Chondrocyte (in vitro differentiated cells): Measurements from ENCODE around the gene RNF8. TPM values are rescaled to one million over a fixed set of nuclear protein-coding genes. Genes with fewer than 3 reads are reported as not detected.

Experiments used
- DNase-seq: peaks from one replicate; pipeline ENCODE4 v3.0.0; 2021; ENCODE audit warnings: mixed read lengths, low spot score
- H3K27ac Mint-ChIP-seq: one replicate; pipeline ENCODE4 v1.8.0; 2021; ENCODE audit warnings: mild to moderate bottlenecking, moderate library complexity, mixed read lengths; ENCODE audit not compliant: unreplicated experiment
- H3K27me3 Mint-ChIP-seq: 2 replicates; pipeline ENCODE4 v1.8.0; 2021; ENCODE audit warnings: low read depth, mixed read lengths
- H3K36me3 Mint-ChIP-seq: 2 replicates; pipeline ENCODE4 v1.8.0; 2021; ENCODE audit warnings: low read depth, mixed read lengths
- H3K4me1 Mint-ChIP-seq: 2 replicates; pipeline ENCODE4 v1.8.0; 2021; ENCODE audit warnings: low read depth, mild to moderate bottlenecking, mixed read lengths
- H3K4me3 Mint-ChIP-seq: one replicate; pipeline ENCODE4 v1.8.0; 2021; ENCODE audit warnings: mild to moderate bottlenecking, moderate library complexity, mixed read lengths; ENCODE audit not compliant: unreplicated experiment
- H3K9me3 Mint-ChIP-seq: 2 replicates; pipeline ENCODE4 v1.8.0; 2021; ENCODE audit warnings: low read depth, mixed read lengths
- CTCF ChIP-seq: fragments of 200-600 bp; sonication (generic); IDR thresholded peaks from 2 replicates; pipeline ENCODE4 v1.5.0; 2021; ENCODE audit warnings: antibody characterized with exemption, mild to moderate bottlenecking, moderate library complexity
- total RNA-seq: library from RNA; stranded (reverse); gene quantifications from 3 replicates; pipeline ENCODE4 v1.2.1, GENCODE V29; 2021

Gene RNF8
- total RNA-seq, 1 donor from 2014 or later = 19.5 TPM

- Mint-ChIP-seq H3K36me3 (peaks cover 6% of the 10 kb centered on the region), H3K4me3 (no peak overlapping the region), H3K27ac (no peak overlapping the region), H3K4me1 (no peaks in the 10 kb centered on the region), H3K27me3 (peaks cover 10% of the 10 kb centered on the region), H3K9me3 (peaks cover 25% of the 10 kb centered on the region)
- no peak for DNase-seq
- TF ChIP-seq CTCF = no peak
Measured at GRCh38 chr6:37426058-37426944, 72.5 kb downstream of the RNF8 start.

- TF ChIP-seq CTCF = no peak
- Mint-ChIP-seq H3K27ac (no peak overlapping the region), H3K4me1 (no peaks in the 10 kb centered on the region), H3K27me3 (peaks cover 10% of the 10 kb centered on the region), H3K36me3 (peaks cover 6% of the 10 kb centered on the region), H3K4me3 (no peak overlapping the region), H3K9me3 (peaks cover 25% of the 10 kb centered on the region)
- DNase-seq = no peak
Measured at GRCh38 chr6:37426945-37427510, 73.2 kb downstream of the RNF8 start.

- Mint-ChIP-seq H3K9me3 (peaks cover 25% of the 10 kb centered on the region), H3K4me3 (no peak overlapping the region), H3K27ac (no peak overlapping the region), H3K36me3 (peaks cover 6% of the 10 kb centered on the region), H3K4me1 (peaks cover 15% of the 10 kb centered on the region), H3K27me3 (peaks cover 10% of the 10 kb centered on the region)
- DNase-seq = no peak
- no peak for TF ChIP-seq CTCF
Measured at GRCh38 chr6:37429352-37429750, 75.6 kb downstream of the RNF8 start.

GRCh38 chr6:37432590-37432915 is 78.8 kb downstream of the RNF8 start:
- H3K27me3 Mint-ChIP-seq = peaks cover 8% of the 10 kb centered on the region
- H3K9me3 Mint-ChIP-seq = peaks cover 7% of the 10 kb centered on the region
- peak overlapping the region; percentile 73 for H3K27ac Mint-ChIP-seq
- DNase-seq = no peak
- no peak for TF ChIP-seq CTCF
- peak overlapping the region; percentile 84 for H3K4me3 Mint-ChIP-seq
- peaks cover 5% of the 10 kb centered on the region for H3K36me3 Mint-ChIP-seq
- peaks cover 25% of the 10 kb centered on the region for H3K4me1 Mint-ChIP-seq

GRCh38 chr6:37432916-37433656 is 79.3 kb downstream of the RNF8 start, which contains the start of gene CMTR1:
TSS of gene CMTR1 (plus strand) at chr6:37433221. CDS start at chr6:37435630, 2,409 bp downstream.
- Mint-ChIP-seq H3K27me3 (peaks cover 4% of the 10 kb centered on the region), H3K4me1 (peaks cover 25% of the 10 kb centered on the region), H3K27ac (peak within 1 kb of the TSS; percentile 73), H3K9me3 (peaks cover 5% of the 10 kb centered on the region), H3K4me3 (peak within 1 kb of the TSS; percentile 84), H3K36me3 (peaks cover 9% of the 10 kb centered on the region)
- DNase-seq = peak; percentile 98
- no peak for TF ChIP-seq CTCF
